NAMALWA (cell line): ENCODE results near the gene APBA2.

Experiments used
- DNase-seq: peaks from one replicate; pipeline ENCODE4 v3.0.0-alpha.2; 2015; ENCODE audit warnings: low spot score

APBA2 gene

GRCh38 chr15:29134239-29134638 is 248.5 kb downstream of the APBA2 start:
- DNase-seq = no peak

DNA sequence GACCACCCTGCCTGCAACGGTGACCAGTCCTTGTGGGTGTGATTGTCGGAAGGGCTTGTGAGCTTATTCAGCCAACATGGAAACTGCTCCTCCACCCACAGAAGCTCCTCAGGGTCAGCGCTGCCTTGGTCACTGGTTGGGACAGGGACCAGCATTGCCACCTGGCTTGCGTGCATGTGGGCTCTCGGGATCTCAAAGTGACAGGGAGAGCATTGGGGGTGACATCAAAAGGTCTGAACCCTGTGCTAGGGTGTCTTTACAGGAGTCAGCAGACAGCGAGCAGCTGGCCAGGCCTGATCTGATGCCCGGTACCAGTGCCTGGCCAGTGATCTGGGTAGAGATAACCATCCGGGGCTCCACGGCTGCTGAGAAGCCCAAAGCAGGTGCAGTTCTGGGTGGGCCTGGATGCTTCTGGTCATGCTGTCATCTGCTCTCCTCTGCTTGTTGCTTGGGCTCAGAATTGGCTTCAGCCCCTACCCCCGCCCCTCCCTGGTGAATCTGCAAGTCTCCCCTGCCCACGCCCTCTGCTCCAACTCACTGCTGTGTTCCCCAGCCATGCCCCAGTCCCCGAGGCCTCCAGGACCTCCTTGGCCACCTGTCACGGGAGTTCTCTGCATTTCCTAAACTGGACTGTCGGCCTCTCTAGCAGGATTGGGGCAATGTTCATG is 249.0 kb downstream of the APBA2 start:
- DNase-seq = no peak

DNA sequence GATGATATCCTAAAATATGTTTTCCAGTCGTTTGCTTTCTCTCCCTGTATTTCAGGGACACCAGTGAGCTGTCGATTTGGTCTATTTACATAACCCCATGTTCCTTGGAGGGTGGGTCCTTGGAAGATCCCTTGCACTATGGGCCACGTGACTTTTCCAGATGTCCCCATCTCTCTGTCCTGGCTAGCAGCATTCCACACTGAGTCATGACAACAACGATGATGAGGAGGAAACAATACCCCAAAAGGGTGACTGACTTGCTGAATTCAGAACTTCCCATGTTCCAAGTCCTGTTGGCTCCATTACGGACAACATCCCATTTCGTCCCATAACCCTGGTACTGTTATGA is 249.5 kb downstream of the APBA2 start:
- DNase-seq = no peak

- no peak for DNase-seq
Measured at GRCh38 chr15:29135702-29136646, 250.2 kb downstream of the APBA2 start.

DNA sequence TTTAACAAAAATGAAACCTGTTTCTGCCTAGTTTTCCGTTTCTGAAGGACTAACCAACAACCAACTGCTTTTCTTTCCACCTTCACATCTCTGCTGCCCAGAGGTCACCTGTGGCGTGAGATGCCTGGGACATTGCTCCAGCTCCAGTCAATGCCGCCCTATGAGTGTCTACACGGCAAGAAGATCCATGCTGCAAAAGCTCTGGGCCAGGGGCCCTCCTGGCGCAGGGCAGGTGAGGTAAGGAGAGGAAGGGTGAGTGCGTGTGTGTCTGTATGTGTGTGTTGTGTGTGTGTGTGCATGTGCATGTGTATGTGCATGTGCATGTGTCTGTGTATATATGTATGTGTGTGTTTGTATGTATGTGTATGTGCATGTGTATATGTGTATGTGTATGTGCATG is 252.5 kb downstream of the APBA2 start:
- DNase-seq = no peak

DNA sequence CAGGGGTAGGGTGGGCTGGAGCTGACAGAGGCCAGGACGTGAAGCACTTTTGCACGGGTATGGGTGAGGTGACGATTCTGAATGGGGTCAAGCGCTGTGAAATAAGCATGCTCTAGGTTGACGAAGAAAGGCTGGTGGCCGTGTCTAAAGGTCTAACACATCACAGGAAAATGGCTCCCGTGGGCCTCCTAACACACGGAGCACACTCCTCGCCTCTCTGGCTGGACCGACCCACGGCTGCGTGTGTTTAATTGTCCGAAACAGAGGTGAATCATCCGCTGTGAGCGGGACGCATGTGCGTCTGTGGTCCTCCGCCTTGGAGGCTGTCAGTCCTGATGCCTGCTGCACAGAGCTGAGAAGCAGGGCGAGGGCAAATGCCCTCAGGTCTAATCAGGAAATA is 253.3 kb downstream of the APBA2 start:
- no peak for DNase-seq

DNA sequence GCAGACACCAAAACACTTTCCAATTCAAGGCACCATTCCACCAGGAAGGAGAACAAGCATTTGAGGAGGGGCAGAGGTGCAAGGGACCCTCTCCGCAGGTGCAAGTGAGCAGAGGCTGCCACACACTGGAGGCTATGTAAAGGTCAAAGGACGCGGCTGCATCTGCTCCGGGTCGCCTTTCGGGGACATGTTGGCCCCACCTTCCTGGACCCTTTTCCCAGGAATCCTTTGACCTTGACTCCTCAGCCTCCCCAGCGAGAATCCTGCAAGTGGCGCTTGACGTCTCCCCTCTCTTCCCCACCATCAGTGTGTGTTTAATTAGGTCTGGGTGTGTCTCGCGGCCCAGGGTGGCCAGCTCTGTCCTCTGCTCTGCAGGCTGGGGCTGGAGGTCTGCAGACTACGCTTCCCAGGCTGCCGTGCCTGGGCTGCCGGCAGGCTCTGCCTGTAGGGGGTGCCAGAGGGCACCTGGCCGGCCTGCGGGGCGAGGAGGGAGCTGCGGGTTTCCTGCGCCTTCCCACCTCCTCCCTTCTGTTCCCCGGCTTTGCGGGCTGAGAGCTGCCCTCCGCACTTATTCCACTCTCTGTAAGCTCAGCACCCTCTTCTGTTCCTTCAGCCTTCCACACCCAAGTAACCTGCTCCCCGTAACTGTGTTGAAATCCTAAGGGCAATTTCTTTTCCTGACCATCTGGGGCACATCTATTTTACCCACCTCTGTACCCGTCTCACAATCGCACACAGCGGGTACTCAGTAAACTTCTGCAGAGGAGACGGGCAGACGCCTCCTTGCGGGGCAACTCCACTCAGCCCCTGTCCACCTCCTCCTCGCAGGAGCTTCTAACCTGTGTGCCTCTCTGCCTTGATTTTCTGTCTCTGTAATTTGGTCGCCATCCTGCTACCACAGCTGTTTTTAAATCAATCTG is 254.0 kb downstream of the APBA2 start:
- peak; percentile 47 for DNase-seq

DNA sequence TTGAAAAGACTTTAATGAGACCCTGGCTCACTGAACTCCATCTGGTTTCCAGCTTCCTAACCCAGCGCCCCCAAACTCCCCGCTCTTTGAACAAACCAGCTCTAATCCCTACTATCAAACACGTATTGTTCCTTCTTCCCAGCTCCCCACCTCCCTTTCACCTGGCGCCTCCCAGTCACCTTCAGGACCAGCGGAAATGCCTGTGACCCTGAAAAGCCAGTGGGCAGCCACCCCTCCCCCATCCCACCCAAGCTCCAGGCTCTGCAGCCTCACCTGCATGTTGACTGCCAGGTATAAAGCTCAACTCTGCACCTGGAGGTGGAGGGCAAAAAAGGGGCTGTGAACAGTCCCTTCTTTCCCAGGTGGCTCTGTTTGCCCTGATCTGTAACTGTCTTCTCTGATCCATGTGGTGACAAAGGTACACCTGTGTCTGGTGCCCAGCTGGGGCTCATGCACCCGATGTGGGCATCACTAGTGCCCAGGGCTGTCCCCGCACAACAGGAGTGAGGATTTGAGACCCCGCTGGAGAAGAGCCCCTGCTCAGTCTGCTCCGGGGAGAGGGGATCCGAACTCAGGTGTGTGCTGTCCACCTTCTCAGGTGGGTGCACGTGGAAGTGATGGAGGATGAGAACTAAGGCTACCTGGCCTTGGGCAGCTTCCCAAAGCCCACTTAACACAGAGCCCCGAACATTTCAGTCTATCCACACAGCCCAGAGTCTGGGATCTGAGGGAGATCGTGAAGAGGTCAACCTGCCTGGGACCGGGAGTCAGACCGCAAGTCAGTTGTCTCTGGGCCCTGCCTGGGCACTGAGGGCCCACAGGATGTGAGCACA is 254.9 kb downstream of the APBA2 start:
- DNase-seq = no peak

DNA sequence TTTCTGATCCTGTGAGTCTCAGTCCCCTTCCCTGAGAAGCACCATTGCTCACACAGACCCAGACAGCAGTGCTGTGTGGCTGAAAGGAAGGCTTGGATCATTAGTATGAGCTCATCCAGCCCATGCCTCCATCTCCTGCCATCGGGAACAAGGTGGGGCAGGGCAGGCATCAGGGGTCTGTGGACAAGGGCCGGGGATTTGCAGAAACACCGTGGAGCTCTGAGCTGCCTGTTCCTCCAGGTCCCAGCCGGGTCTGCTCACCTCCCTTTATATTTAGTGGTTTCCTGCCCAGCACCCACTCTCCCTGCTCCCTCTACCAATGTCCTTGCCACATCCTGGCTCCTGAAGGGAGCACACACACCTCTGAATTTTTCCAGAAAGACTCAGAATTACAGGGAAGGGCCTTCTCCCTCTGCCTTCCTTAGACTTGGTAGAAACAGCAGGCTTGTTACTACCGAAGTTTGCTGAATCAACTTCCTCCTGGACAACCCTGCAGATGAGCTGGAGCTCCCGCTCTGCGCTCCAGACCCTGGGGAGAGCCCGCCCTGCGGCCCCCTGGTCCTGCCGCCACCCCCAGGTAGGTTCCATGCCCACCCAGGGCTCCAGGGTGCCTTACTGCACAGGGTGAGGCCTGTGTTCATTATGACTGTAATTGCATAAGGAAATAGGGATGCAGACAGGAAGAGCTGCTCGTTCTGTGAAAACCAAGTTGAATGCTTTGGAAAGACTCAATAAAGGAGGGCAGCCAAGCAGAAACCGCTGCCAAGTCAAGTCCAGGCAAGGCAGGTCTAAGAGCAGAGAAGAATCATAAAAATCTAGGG is 255.7 kb downstream of the APBA2 start:
- no peak for DNase-seq

DNA sequence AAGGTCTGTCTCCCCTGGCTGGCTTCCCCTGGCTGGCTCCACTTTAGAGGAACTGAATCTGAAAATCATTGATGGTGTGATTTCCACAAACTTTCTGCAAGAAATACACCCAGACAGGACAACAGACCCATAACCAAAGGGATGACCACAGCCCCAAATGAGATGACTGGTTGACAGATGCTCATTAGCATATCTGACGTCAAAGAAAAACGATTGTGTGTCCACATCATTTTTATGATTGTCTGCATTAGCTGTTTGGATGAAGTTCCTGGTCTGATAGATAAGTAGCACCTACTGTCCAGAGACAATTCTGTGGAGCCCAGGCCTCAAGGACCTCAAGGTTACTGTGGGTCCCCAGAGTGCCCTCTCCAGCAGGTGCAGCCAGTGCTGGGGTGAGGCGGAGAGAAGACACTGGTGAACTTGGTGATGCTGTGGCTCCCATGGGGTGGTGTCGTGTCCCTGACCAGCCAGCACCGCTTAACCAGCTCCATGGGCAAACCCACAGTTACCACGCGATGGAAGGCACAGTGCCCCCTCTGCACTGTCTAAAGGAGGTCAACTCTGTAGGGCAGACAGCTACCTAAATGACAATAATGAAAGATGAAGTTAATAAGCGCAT is 256.5 kb downstream of the APBA2 start:
- DNase-seq = no peak

DNA sequence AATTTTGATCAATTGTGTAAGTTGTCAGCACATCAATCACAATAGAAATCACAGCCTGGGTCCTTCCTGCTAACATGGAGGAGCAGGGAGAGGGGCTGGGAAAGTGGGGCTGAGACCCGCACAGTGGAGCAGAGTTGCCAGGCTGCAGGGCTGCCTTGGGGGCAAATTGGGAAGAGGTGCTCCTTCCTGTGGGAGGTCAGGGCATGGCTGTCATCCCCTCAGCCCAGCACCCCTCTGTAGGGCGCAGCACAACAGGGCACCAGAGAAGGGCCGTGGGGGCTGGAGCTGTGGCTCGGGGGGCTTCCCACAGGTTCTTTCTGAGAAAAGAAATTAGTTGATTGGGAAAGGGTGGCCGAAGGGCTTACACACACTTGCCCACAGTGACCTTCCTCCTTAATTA is 257.5 kb downstream of the APBA2 start:
- no peak for DNase-seq

DNA sequence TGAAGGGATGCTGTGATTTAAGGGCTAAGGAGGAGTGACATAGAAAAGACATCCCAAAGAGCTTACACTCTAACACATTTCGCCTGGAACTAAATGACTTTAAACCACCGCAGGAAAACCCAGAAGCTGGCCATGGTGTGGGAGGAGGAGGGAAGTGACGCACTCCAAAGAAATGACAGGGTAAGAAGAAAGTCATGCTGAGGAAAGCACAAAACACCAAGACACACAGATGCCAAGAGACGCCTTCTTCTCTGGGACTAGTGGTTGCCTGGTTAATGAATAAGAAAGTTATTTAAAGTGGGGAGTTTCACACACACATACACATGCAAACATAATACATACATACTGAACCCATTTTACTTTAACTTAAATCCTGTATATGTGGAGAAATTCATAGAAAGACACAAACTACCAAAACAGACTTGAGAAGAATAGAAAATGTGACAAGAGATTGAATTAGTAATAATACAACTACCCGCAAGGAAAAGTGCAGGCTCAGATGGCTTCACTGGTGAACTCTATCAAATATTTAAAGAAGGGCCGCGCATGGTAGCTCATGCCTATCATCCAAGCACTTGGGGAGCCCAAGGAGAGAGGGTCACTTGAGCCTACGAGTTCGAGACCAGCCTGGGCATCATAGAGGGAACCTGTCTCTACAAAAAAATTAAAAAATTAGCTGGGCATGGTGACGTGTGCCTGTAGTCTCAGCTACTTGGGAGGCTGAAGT is 258.3 kb downstream of the APBA2 start:
- DNase-seq = no peak

- no peak for DNase-seq
Measured at GRCh38 chr15:29149738-29150075, 263.9 kb downstream of the APBA2 start.

- no peak for DNase-seq
Measured at GRCh38 chr15:29150515-29151483, 265.0 kb downstream of the APBA2 start.

DNA sequence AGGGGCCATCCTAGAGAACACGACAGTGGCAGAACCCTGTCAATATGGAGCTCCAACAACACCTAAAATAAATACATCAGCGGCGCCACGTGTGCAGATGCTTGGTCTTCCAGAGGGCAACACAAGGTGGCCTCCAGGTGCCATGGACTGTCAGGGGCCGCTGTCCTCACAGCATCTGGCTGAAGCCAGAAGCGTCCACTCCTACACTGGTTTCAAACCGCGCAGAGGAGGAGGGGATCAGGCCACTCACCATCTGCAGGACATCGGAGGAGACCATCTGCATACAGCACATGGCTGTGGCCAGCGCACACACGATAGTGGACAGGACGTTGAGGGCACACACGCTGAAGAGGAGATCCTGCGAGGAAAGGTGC is 265.7 kb downstream of the APBA2 start:
- DNase-seq = no peak

DNA sequence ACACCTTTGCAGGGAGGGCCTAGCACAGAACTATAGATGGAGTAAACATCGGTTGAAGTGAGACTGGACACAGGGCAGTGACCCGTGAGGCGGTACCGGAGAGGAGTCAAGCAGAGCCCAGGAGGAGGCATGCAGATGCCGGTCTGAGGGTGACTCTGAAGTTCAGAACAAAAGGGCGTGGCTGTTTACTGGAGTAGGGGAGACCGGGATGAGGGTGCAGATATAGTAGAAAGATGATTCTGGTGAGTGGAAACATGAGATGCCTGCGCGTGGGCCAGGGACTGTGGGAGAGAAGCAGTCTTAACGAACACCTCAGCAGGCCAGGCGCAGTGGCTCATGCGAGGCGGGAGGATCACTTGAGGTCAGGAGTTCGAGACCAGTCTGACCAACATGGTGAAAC is 270.7 kb downstream of the APBA2 start:
- no peak for DNase-seq

DNA sequence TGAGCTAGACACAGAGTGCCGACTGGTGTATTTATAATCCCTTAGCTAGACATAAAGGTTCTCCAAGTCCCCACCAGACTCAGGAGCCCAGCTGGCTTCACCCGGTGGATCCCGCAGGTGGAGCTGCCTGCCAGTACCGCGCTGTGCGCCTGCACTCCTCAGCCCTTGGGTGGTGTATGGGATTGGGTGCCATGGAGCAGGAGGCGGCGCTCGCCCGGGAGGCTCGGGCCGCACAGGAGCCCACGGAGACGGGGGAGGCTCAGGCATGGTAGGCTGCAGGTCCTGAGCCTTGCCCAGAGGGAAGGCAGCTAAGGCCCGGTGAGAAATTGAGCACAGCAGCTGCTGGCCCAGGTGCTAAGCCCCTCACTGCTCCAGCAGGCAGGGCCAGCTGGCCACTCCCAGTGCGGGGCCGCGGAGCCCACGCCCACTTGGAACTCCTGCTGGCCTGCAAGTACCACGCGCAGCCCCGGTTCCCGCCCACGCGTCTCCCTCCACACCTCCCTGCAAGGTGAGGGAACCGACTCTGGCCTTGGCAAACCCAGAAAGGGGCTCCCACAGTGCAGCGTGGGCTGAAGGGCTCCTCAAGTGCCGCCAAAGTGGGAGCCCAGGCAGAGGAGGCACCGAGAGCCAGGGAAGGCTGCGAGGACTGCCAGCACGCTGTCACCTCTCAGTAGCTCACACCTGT is 274.1 kb downstream of the APBA2 start:
- DNase-seq = no peak

GRCh38 chr15:29162411-29162810 is 276.6 kb downstream of the APBA2 start:
- no peak for DNase-seq
